NCI-H510A treated with DMSO at 0.1 percent for 48 hours (cell line): ENCODE data around the gene PHF20.
"Not testable (repeated sequence)": the region's sequence is repeated elsewhere in the genome, so short reads cannot be mapped to it uniquely, and the experiment has no call there.

Experiments used
- DNase-seq: peaks from one replicate; lab custom pipeline; 2025; lab: John Stamatoyannopoulos, UW

The PHF20 gene

GRCh38 chr20:35886537-35886936, 114.7 kb downstream of the PHF20 start:
- no peak for DNase-seq

- DNase-seq: no peak
Measured at GRCh38 chr20:35887393-35888064, 115.7 kb downstream of the PHF20 start.

- DNase-seq: no peak
Measured at GRCh38 chr20:35888657-35889056, 116.8 kb downstream of the PHF20 start.

- DNase-seq: no peak
Measured at GRCh38 chr20:35891375-35891774, 119.6 kb downstream of the PHF20 start.

- DNase-seq: no peak
Measured at GRCh38 chr20:35892871-35893270, 121.1 kb downstream of the PHF20 start.

GRCh38 chr20:35893942-35894341, 122.1 kb downstream of the PHF20 start:
- no peak for DNase-seq

GRCh38 chr20:35895516-35895915, 123.7 kb downstream of the PHF20 start:
- not testable (repeated sequence) for DNase-seq

GRCh38 chr20:35899064-35899463, 127.2 kb downstream of the PHF20 start:
- no peak for DNase-seq

- DNase-seq: not testable (repeated sequence)
Measured at GRCh38 chr20:35901230-35901629, 129.4 kb downstream of the PHF20 start.

- no peak for DNase-seq
Measured at GRCh38 chr20:35901678-35902544, 130.1 kb downstream of the PHF20 start.

GRCh38 chr20:35902545-35902941, 130.7 kb downstream of the PHF20 start:
- no peak for DNase-seq

GRCh38 chr20:35903843-35904242, 132.0 kb downstream of the PHF20 start:
- DNase-seq: no peak

GRCh38 chr20:35904982-35905663, 133.3 kb downstream of the PHF20 start:
- no peak for DNase-seq

- peak; percentile 62 for DNase-seq
Measured at GRCh38 chr20:35907017-35907701, 135.3 kb downstream of the PHF20 start.

GRCh38 chr20:35908007-35908406, 136.2 kb downstream of the PHF20 start:
- DNase-seq: peak; percentile 57

- no peak for DNase-seq
Measured at GRCh38 chr20:35909176-35909575, 137.4 kb downstream of the PHF20 start.

- DNase-seq: no peak
Measured at GRCh38 chr20:35909796-35910195, 138.0 kb downstream of the PHF20 start.

- no peak for DNase-seq
Measured at GRCh38 chr20:35910254-35910653, 138.4 kb downstream of the PHF20 start.

GRCh38 chr20:35912881-35913280, 141.1 kb downstream of the PHF20 start:
- no peak for DNase-seq

- no peak for DNase-seq
Measured at GRCh38 chr20:35917077-35917476, 145.3 kb downstream of the PHF20 start.

GRCh38 chr20:35918021-35918420, 146.2 kb downstream of the PHF20 start:
- no peak for DNase-seq

- DNase-seq: no peak
Measured at GRCh38 chr20:35920523-35920922, 148.7 kb downstream of the PHF20 start.
